GM12873 (cell line): Measurements from ENCODE around the gene FGGY.

Source experiments
- CTCF ChIP-seq: IDR thresholded peaks from 2 replicates; pipeline ENCODE4 v1.5.1; 2012; ENCODE audit warnings: low read depth, mild to moderate bottlenecking, moderate library complexity, low read length, control low read depth; ENCODE audit not compliant: insufficient read depth; ENCODE audit errors: missing control alignments

FGGY gene

GRCh38 chr1:59703226-59703917, 406.5 kb downstream of the FGGY start:
- TF ChIP-seq CTCF = no peak

- no peak for TF ChIP-seq CTCF
Observed at GRCh38 chr1:59703918-59704378, 407.1 kb downstream of the FGGY start.

- no peak for TF ChIP-seq CTCF
Observed at GRCh38 chr1:59704716-59705115, 407.8 kb downstream of the FGGY start.

- no peak for TF ChIP-seq CTCF
Observed at GRCh38 chr1:59705466-59706302, 408.8 kb downstream of the FGGY start.

GRCh38 chr1:59706303-59706599, 409.4 kb downstream of the FGGY start:
- TF ChIP-seq CTCF = no peak

- TF ChIP-seq CTCF = no peak
Observed at GRCh38 chr1:59707178-59707791, 410.4 kb downstream of the FGGY start.

- no peak for TF ChIP-seq CTCF
Observed at GRCh38 chr1:59709333-59709732, 412.4 kb downstream of the FGGY start.
